HG03060 (cell line): ENCODE results near the gene FOXA2.

Experiments
- ATAC-seq: cut with Tn5 transposase; IDR thresholded peaks from one replicate; pipeline ENCODE4 v1.9.1; 2021; ENCODE audit warnings: low read depth, moderate number of reproducible peaks; ENCODE audit not compliant: unreplicated experiment

FOXA2 gene

GRCh38 chr20:22544462-22544861 is 39.9 kb downstream of the FOXA2 start:
- ATAC-seq, result no peak

- no peak for ATAC-seq
These were observed 41.9 kb downstream of the FOXA2 start for GRCh38 chr20:22542427-22542826.

- ATAC-seq, result no peak
These were observed 43.5 kb downstream of the FOXA2 start for GRCh38 chr20:22540832-22541231.

GRCh38 chr20:22536956-22537756 is 47.2 kb downstream of the FOXA2 start:
- ATAC-seq, result no peak

GRCh38 chr20:22536141-22536828 is 48.1 kb downstream of the FOXA2 start:
- ATAC-seq, result no peak

GRCh38 chr20:22535483-22535882 is 48.9 kb downstream of the FOXA2 start:
- ATAC-seq, result no peak

GRCh38 chr20:22533823-22534751 is 50.3 kb downstream of the FOXA2 start:
- no peak for ATAC-seq

GRCh38 chr20:22532598-22532997 is 51.8 kb downstream of the FOXA2 start:
- no peak for ATAC-seq

- ATAC-seq, result no peak
These were observed 52.6 kb downstream of the FOXA2 start for GRCh38 chr20:22531756-22532155.

- no peak for ATAC-seq
These were observed 53.2 kb downstream of the FOXA2 start for GRCh38 chr20:22531056-22531615.
